Measurements from ENCODE around the gene BRAF.

GRCh38 chr7:140669352-140669751 lies 255.4 kb downstream of the BRAF start:
- TF ChIP-seq POLR2AphosphoS5 (IDR thresholded peaks at IDR 0.05) (no peak), CTCF (IDR thresholded peaks at IDR 0.05) (no peak), EP300 (IDR thresholded peaks at IDR 0.05; ENCODE audit: low read depth) (no peak), POLR2A (IDR thresholded peaks at IDR 0.05) (no peak)

Measured in transverse colon (tissue), 4 donors.